OCI-M1 (cell line): ENCODE results near the gene DPP4.
A peak's percentile ranks its signal among the peaks of the same experiment; 100 is the strongest.
"Not testable (repeated sequence)": the region's sequence is repeated elsewhere in the genome, so short reads cannot be mapped to it uniquely, and the experiment has no call there.

Experiments used
- DNase-seq: peaks from one replicate; lab custom pipeline; 2025; lab: John Stamatoyannopoulos, UW

DPP4 gene

GRCh38 chr2:161955211-161955610 is 118.8 kb downstream of the DPP4 start:
- no peak for DNase-seq

GRCh38 chr2:161954103-161954502 is 119.9 kb downstream of the DPP4 start:
- no peak for DNase-seq

GRCh38 chr2:161953367-161953766 is 120.6 kb downstream of the DPP4 start:
- DNase-seq: not testable (repeated sequence)

- no peak for DNase-seq
These were observed 121.2 kb downstream of the DPP4 start for GRCh38 chr2:161952783-161953191.

- DNase-seq: no peak
These were observed 126.2 kb downstream of the DPP4 start for GRCh38 chr2:161947836-161948235.

- no peak for DNase-seq
These were observed 126.6 kb downstream of the DPP4 start for GRCh38 chr2:161947406-161947805.

GRCh38 chr2:161946489-161947107 is 127.4 kb downstream of the DPP4 start:
- peak; percentile 68 for DNase-seq

GRCh38 chr2:161943011-161943410 is 131.0 kb downstream of the DPP4 start:
- no peak for DNase-seq
